ENCODE measurements around the gene GGN. TPM values are rescaled to one million over a fixed set of nuclear protein-coding genes. Genes with fewer than 3 reads are reported as not detected.

GGN gene
- total and polyA plus RNA-seq, 2 of the 13 experiments (the other 11 are each of a cell fraction or from before 2014, with no cell fraction given) = not detected

DNA sequence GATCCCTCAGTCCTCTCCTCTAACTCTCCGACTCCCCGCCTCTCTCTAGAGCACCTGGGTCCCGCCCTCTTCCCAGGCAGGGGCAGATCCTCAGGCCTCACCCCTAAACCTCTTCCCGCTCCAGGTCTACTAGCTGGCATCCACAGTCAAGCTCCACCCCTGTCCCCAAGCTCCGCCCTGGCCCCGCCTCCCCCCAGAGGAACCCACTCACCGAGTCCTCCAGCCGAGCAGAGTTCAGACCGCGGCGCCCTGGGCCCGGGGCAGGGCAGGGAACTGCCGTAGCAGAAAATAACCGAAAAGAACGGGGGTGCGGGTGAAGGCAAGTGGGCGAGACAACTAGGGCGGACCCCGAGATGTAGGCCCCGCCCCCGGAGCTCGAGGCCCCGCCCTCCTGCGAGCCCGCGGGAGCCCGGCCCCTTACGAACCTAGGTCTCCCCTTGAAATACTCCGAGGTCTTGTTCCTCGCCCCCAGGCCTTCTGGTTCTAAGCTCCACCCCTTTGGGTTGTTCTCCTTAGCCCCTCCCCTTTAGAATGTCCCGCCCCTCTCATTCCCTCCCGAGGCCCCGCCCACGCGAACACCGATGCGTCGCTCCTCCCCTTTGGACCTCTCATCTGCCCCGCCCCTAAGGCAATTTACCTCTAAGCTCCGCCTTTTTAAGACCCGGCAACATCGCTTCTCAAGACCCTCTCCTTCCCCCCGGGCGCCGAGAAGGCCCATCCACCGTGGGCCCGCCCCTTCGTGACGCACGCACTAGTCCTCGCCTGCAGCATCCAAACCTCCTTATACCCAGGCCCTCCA lies at the start of gene GGN (continued):
- TF ChIP-seq, protein P1, sequence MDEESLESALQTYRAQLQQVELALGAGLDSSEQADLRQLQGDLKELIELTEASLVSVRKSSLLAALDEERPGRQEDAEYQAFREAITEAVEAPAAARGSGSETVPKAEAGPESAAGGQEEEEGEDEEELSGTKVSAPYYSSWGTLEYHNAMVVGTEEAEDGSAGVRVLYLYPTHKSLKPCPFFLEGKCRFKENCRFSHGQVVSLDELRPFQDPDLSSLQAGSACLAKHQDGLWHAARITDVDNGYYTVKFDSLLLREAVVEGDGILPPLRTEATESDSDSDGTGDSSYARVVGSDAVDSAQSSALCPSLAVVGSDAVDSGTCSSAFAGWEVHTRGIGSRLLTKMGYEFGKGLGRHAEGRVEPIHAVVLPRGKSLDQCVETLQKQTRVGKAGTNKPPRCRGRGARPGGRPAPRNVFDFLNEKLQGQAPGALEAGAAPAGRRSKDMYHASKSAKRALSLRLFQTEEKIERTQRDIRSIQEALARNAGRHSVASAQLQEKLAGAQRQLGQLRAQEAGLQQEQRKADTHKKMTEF (CRISPR knock-in tag; IDR thresholded peaks at IDR 0.05) = peak; percentile 31; the same call in 1 of the 2 replicates
- TF ChIP-seq AKAP8 (CRISPR knock-in tag; IDR thresholded peaks at IDR 0.05) = peak; percentile 83
- TF ChIP-seq MEIS2 (CRISPR knock-in tag; IDR thresholded peaks at IDR 0.05) = 0 out of 2 replicates have a peak, but pooled peaks have one; percentile 22
- TF ChIP-seq KLF13 (CRISPR knock-in tag; IDR thresholded peaks at IDR 0.05) = 0 out of 2 replicates have a peak, but pooled peaks have one; percentile 44
- peak in 1 of 2 experiments; percentile 46; a peak in 2 of 4 replicates for TF ChIP-seq POLR2A (IDR thresholded peaks at IDR 0.05; ENCODE audit: insufficient read depth in 1 of 2, low read depth in 2 of 2, low read length in 2 of 2)
- TF ChIP-seq, protein P2, sequence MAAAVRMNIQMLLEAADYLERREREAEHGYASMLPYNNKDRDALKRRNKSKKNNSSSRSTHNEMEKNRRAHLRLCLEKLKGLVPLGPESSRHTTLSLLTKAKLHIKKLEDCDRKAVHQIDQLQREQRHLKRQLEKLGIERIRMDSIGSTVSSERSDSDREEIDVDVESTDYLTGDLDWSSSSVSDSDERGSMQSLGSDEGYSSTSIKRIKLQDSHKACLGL (CRISPR knock-in tag; IDR thresholded peaks at IDR 0.05) = 0 out of 2 replicates have a peak, but pooled peaks have one; percentile 32
- 0 out of 2 replicates have a peak, but pooled peaks have one; percentile 18 for TF ChIP-seq HIVEP1 (CRISPR knock-in tag; IDR thresholded peaks at IDR 0.05)
- TF ChIP-seq NONO (IDR thresholded peaks at IDR 0.05) = no peak
- TF ChIP-seq NONO (CRISPR knock-in tag; conservative IDR thresholded peaks at IDR 0.05) = 0 out of 2 replicates have a peak, but pooled peaks have one; percentile 22
- peak; percentile 83 for TF ChIP-seq KDM2A (CRISPR knock-in tag; IDR thresholded peaks at IDR 0.05; ENCODE audit: borderline replicate concordance, low read depth)
- TF ChIP-seq SNAPC2 (CRISPR knock-in tag; IDR thresholded peaks at IDR 0.05) = no peak
- TF ChIP-seq, protein P3, sequence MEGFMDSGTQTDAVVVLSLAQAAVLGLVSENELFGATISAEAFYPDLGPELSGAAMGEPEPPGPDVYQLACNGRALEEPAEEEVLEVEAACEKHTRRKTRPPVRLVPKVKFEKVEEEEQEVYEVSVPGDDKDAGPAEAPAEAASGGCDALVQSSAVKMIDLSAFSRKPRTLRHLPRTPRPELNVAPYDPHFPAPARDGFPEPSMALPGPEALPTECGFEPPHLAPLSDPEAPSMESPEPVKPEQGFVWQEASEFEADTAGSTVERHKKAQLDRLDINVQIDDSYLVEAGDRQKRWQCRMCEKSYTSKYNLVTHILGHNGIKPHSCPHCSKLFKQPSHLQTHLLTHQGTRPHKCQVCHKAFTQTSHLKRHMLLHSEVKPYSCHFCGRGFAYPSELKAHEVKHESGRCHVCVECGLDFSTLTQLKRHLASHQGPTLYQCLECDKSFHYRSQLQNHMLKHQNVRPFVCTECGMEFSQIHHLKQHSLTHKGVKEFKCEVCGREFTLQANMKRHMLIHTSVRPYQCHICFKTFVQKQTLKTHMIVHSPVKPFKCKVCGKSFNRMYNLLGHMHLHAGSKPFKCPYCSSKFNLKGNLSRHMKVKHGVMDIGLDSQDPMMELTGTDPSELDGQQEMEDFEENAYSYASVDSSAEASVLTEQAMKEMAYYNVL (CRISPR knock-in tag; IDR thresholded peaks at IDR 0.05; ENCODE audit: borderline replicate concordance) = 0 out of 2 replicates have a peak, but pooled peaks have one; percentile 42
- no peak for TF ChIP-seq ZBTB7B (CRISPR knock-in tag; IDR thresholded peaks at IDR 0.05)
- TF ChIP-seq ATF7-NPFF (CRISPR knock-in tag; IDR thresholded peaks at IDR 0.05; ENCODE audit: low read depth) = no peak
- peak; percentile 78; the same call in 1 of the 2 replicates for TF ChIP-seq SP4 (CRISPR knock-in tag; IDR thresholded peaks at IDR 0.05)
- TF ChIP-seq KMT2A (CRISPR knock-in tag; IDR thresholded peaks at IDR 0.05) = no peak
- TF ChIP-seq HNRNPK (IDR thresholded peaks at IDR 0.05; ENCODE audit: low read depth, low read length, poor library complexity, severe bottlenecking) = peak; percentile 44
